Vagina (tissue), 2 donors: ENCODE results near the gene CDK14.

Source experiments
- CTCF ChIP-seq, 3 experiments: fragments of 450-650 bp in 2 of 3; fragments of 200-600 bp in 1 of 3; sonication (generic) in 1 of 3; IDR thresholded peaks; one replicate each; pipeline ENCODE4 v1.5.1; 2017 to 2019; ENCODE audit warnings: antibody characterized with exemption in 3 of 3, mild to moderate bottlenecking in 2 of 3, moderate library complexity in 2 of 3
- POLR2A ChIP-seq, 2 donors: fragments of 450-650 bp; IDR thresholded peaks; one replicate each; pipeline ENCODE4 v1.6.1; 2017; ENCODE audit warnings: antibody characterized with exemption in 2 of 2, mild to moderate bottlenecking in 2 of 2, moderate library complexity in 2 of 2

DNA sequence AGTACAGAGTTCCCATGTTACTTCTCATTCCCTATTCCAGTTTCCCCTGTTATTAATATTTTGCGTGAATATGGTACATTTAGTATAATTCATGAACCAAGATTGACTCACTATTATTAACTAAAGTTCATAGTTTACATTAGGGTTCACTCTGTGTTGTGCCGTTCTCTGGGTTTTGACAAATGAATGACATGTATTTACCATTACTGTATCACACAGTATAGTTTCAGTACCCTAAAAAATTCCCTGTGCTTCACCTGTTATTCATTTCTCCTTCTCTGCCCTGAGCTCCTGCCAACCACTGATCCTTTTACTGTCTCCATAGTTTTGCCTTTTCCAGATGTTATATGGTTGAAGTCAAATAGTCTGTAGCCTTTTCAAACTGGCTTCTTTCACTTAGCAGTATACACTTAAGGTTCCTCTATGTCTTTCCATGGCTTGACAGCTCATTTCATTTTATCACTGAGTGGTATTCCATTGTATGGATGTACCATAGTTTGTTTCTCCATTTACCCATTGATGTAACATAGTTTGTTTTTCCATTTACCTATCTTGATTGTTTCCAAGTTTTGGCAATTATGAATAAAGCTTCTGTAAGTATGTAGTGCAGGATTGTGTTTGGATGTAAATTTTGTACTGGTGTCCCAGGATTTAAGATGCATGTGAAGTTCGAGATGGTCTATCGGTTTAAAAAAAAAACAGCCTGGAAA lies 58.8 kb downstream of the CDK14 start:
- TF ChIP-seq CTCF (IDR thresholded peaks at IDR 0.05): no peak
- TF ChIP-seq POLR2A (IDR thresholded peaks at IDR 0.05): no peak
